IPS DF 19.7 (cell line): Measurements from ENCODE around the gene CDC6.
"Not testable (repeated sequence)": the region's sequence is repeated elsewhere in the genome, so short reads cannot be mapped to it uniquely, and the experiment has no call there.

Source experiments
- DNase-seq: peaks from one replicate; pipeline ENCODE4 v3.0.0-alpha.2; 2013; ENCODE audit warnings: low read depth, low spot score

Gene CDC6

DNA sequence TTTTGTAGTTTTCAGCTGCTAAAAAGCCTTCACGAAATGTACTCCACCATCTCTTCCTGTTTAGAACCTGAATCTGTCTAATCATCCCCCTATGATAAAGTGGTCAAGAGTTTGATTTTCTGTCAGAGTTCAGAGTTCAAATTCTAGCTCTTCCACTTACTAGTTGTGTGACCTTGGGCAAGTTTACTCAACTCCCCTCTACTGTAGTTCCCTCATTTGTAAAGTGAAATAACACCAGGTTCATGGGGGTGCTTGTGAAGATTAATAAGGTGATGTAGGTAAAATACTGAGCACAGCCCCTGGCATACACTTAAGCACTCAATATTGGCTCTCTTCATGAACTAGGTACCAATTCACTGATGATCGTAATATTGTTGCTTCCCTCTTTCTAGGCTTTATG lies 1.2 kb upstream of the CDC6 start:
- no peak for DNase-seq

DNA sequence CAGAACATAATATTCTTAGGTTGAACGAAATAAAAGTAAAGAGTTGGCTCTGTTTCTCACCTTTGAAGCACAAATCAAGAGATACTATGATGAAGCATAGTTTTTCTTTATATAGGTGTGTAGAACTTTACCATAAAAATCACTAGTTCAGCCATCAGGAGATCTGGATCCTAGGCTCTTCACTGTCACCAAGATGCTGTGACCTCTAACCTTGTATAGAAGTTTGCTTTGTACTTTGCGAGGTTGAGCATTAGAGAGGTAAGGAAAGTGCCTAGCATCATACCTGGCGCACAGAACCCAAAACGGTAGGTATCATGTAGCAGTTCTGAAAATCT lies 553 bp upstream of the CDC6 start:
- DNase-seq: no peak

DNA sequence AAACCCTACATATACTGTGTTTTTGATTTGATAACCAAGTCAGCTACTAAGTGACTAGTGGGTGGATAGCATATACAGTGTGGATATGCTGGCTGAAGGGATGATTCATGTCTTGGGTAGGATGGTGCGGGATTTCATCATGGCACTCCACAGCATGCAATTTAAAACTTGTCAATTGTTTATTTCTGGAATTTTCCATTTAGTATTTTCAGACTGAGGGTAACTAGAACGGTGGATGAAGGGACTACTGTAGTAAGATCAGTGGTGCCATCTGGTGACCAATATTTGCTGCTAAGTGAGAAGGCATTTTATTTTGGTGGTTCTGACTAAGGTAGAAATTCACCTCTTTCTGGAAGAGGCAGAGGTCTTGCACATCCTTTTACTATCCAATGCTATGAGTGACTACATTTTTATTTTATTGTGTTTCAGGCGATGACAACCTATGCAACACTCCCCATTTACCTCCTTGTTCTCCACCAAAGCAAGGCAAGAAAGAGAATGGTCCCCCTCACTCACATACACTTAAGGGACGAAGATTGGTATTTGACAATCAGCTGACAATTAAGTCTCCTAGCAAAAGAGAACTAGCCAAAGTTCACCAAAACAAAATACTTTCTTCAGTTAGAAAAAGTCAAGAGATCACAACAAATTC lies 3.1 kb downstream of the CDC6 start:
- no peak for DNase-seq

DNA sequence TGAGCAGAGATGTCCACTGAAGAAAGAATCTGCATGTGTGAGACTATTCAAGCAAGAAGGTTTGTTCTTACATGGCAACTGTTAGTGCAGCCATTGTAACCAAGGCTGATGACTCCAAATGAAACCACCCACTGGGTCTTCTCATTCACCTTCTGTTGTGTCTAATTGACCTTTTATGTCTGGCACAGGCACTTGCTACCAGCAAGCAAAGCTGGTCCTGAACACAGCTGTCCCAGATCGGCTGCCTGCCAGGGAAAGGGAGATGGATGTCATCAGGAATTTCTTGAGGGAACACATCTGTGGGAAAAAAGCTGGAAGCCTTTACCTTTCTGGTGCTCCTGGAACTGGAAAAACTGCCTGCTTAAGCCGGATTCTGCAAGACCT lies 3.6 kb downstream of the CDC6 start:
- DNase-seq: no peak

DNA sequence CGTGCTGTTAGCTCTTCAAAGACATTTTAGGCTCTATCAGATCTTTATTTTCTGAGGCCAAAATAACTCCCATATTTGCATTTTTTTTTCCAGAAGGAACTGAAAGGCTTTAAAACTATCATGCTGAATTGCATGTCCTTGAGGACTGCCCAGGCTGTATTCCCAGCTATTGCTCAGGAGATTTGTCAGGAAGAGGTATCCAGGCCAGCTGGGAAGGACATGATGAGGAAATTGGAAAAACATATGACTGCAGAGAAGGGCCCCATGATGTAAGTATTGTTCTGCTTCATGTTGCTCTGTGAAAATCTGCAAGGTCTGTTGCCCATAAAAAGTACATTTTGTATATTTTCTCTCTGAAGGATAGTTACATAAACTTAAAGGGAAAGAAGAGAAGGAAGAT lies 5.7 kb downstream of the CDC6 start:
- no peak for DNase-seq

DNA sequence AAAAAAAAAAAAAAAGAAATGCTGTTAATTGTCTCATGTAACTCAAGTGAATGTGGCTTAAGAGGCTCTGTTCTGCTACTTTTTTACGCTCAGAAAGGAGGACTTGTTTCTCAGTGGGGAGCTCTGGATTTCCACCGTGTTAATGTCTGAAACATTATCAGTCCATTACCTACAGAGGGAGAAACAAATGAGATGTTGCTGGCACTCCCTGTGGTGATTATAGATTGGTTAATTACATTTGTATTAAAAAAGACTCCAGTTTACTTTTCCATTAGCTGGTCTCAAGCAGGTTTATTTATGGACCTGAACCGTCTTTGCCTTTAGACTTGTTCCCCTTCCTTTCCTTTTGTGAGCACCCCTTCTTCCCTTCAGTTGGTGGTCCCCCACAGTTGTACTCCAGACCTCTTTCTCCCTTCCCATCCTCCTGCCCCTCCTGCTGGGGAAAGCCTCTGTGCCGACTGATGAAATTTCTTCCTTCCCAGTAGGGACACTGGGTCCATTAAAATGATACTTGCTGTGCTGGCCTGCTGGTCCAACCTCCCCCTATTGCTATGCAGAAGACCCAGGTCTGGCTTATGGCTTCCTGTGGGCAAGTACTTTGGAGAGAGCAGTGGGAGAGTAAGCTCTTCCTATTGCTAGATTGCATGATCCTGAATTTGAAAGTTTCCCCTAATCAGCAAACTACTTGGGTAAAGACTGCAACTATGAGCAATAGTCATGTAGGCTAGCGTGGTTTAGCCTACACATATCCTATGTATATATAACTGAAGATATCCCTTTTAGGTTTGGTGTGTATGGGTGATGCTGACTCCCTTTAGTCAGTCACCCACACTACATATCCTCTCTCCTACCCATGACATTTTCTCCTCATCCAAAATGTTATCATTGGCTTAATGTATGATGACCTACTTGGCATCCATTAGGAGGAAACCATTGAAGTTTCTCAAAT lies 8.1 kb downstream of the CDC6 start:
- no peak for DNase-seq

DNA sequence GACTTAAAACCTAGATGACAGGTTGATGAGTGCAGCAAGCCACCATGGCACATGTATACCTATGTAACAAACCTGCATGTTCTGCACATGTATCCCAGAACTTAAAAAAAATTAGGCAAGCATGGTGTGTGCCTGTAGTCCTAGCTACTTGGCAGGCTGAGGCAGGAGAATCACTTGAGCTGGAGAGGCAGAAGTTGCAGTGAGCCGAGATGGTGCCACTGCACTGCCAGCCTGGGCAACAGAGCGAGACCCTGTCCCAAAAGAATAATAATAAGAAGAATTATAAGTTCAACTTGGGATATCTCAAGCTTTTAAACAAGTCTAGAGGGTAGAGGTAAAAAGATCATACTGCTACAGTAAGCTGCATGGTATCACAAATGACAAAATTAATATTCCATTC lies 9.8 kb downstream of the CDC6 start:
- no peak for DNase-seq

DNA sequence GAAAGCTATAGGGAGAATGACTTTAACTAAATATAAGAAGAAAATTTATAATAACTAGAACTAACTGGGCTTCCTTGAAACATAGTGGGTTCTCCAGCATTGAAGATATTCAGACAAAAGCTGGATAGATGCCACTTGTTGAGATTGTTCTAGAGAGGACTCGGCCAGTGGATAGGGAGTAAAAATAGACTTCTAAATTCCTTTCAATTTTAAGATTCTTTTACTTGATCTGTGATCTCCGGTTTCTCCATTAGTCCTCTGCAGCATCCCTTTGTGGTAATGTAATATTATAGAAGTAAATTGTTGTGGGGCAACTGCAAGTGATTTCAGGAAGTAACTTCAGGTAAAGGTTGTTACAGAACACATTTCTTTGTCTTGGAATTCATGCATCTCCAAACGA lies 11.0 kb downstream of the CDC6 start:
- no peak for DNase-seq

DNA sequence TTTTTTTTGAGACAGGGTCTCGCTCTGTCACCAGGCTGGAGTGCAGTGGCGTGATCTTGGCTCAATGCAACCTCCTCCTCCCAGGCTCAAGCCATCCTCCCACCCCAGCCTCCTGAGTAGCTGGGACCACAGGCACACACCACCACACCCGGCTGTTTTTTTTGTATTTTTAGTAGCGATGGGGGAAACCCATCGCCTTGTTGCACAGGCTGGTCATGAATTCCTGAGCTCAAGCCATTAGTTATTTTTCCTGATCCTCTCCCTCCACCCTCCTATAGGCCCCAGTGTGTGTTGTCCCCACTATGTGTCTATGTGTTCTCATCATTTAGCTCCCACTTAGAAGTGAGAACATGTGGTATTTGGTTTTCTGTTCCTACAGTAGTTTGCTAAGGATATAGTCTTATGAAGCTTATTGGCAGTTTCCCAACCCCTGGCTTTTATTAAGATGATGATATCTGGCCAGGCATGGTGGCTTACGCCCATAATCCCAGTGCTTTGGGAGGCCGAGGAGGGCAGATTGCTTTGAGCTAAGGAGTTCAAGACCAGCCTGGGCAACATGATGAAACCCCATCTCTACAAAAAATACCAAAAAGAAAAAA lies 11.6 kb downstream of the CDC6 start:
- not testable (repeated sequence) for DNase-seq

DNA sequence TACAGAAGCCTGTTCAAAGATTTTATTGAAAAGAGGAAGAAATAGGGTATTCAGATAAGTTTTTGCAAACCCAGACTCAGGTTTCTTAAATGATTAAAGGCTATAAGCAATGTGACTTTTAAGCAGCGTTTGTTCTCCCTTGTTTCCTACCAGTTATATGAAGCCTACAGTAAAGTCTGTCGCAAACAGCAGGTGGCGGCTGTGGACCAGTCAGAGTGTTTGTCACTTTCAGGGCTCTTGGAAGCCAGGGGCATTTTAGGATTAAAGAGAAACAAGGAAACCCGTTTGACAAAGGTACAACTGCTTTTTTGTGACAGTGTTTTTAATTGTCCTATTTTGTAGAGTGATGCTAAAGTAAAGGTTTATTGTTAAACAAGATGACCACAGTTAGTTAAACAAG lies 13.6 kb downstream of the CDC6 start:
- no peak for DNase-seq

DNA sequence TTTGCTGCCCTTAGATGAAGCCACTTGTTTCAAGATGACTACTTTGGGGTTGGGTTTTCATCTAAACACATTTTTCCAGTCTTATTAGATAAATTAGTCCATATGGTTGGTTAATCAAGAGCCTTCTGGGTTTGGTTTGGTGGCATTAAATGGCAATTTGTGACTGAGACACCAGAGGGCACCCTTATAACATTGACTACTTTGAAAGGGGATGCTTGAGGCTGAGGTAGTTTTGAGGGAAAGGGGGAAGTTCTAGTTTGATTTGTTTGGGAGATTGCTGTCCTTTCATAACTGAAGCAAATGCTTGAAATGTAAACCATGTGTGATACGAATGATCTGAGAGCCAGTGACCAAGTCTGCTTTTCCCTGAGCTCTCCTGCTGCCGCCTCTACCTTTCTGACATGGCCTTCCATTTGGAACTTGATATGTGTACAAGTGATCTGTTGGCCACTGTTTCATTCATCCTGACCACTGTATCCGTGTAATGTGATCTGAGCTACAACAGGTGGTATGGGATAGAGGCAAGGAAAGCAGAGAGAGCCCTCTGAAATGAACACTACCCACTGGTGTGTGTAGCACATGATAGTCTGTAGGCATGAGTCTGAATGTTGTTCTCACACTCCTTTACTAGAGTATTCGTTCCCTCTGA lies 15.5 kb downstream of the CDC6 start:
- no peak for DNase-seq

DNA sequence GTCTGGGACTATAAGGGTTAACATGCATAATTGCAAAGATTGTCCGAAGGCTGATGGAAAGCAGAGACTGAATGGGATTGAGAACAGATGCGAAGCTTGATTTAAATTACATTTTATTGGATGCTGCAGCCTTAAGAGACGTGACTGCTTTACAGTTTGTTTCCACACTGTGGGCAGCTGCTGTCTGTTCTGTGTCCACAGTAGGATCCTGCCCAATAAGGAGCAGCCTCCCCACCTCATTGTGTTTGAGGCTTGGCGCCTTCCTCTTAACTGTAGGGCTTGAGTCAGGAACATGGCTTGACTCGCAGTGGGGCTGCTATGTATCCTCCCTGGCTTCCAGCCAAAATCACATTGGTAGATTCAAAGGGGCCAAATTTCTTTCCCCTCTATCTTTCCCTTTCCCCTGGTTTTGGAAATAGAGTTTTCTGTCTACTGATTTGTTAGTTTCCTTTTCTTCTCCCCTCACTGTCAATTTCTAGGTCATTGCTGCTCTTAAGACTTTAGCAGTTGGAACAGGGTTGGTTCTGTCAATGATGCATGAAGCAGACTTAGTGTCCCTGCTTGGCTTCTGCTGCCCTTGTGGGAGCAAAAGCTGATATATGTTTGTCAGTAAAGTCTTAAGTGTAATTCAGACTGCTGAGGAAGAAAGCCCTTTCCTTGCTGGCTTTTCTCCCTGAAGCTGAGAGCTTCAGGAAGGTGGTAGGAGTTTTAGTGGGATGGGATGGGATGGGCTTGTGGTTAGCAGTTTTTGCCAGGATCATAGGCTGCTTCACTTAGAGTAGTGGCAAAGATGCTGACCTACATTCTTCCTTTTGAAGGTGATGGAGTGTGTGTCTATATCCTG lies 16.3 kb downstream of the CDC6 start:
- no peak for DNase-seq

DNA sequence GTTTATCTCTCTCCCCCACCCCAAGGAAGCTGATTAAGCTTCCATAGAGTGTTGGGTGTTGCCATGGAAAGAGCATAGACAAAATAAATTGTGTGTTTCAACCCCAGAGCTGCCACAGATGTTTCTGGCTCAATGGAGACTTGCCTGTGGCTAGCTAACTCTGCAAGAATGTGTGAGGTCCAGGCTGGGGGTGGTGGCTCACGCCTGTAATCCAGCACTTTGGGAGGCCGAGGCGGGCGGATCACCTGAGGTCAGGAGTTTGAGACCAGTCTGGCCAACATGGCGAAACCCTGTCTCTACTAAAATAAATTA lies 16.8 kb downstream of the CDC6 start:
- not testable (repeated sequence) for DNase-seq

DNA sequence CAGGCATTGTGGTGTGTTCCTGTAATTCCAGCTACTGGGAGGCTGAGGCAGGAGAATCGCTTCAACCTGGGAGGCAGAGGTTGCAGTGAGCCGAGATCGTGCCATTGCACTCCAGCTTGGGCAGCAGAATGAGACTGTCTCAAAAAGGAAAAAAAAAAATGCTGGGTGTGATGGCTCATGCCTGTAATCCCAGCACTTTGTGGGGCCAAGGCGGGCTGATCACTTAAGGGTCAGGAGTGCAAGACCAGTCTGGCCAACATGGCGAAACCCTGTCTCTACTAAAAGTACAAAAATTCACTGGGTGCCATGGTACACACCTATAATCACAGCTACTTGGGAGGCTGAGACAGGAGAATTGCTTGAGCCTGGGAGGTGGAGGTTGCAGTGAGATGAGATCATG lies 17.2 kb downstream of the CDC6 start:
- not testable (repeated sequence) for DNase-seq

DNA sequence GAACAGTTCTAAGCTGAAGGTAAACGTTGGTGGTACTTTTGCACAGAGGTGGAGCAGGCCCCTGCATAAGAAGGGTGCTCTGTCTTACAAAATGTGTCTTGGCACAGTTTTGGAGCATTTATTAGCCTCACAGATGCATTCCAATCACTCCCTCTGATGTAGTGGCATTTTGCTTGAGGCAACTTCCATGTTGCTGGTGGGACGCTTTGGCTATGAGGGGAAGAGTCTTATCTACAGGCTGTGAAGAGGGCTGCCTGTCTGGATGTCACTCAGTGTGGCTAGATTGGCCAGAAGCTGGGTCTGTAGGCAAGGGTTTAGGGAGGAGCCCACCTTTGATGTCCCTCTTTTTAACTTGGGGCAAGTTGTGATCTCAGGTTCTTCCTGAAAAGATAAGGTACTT lies 18.7 kb downstream of the CDC6 start:
- no peak for DNase-seq

DNA sequence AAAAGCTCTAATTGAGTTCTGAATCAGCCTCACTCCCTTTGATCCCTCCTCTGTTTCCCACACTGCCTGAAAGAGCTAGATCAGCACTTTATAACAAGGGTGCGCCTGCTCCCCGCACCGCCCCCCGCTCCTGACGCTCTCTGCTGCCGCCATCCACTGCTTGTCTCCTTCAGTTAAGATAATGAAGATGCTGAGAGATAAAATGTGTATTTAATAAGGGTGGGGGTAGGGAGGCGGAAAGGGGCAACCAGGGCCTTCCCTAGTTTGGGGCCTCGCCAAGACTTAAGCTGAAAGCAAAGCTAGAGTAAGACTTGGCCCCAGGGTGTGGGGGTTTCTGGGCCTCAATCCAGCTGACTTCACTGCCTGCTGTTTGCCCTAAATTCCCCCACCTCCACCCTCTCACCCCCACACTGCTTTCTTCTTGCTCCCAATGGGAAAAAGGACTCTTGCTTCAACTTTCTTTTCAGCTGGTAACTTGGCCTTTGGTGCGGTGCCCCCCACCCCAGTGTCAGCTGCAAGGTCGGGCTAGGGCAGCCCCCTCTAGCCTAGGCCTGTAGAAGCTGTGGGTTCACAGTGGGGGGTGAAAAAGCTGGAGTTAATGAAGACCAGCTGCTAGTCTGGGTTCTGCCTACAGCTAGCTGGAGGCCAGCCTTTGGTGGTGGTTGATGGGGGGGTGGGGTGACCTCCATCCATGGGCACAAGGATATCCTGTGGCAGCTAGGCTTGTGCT lies 19.5 kb downstream of the CDC6 start:
- no peak for DNase-seq

DNA sequence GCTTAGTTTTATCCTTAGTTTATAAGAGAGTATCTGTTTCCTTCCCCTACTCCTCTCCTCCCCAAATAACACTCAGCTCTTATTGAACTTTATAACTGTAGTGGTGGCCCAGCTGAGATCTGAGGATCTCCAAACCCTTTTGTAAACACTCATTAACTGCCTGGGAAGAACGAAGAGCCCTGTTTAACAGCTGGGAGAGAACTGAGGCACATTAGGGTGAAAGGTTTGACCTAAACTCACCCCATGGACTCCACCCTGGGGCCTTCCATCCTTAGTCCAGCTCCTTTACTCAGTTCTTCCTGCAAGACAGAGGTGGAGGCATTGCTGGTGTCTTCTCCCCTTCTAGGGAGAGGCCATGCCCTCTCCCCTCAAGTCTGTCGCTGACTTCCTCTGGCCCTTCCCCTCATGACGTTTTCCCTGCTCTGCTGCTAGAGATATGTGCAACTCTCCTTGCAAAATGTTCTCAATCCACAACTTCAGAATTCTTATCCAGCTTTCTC lies 20.1 kb downstream of the CDC6 start:
- DNase-seq: no peak

DNA sequence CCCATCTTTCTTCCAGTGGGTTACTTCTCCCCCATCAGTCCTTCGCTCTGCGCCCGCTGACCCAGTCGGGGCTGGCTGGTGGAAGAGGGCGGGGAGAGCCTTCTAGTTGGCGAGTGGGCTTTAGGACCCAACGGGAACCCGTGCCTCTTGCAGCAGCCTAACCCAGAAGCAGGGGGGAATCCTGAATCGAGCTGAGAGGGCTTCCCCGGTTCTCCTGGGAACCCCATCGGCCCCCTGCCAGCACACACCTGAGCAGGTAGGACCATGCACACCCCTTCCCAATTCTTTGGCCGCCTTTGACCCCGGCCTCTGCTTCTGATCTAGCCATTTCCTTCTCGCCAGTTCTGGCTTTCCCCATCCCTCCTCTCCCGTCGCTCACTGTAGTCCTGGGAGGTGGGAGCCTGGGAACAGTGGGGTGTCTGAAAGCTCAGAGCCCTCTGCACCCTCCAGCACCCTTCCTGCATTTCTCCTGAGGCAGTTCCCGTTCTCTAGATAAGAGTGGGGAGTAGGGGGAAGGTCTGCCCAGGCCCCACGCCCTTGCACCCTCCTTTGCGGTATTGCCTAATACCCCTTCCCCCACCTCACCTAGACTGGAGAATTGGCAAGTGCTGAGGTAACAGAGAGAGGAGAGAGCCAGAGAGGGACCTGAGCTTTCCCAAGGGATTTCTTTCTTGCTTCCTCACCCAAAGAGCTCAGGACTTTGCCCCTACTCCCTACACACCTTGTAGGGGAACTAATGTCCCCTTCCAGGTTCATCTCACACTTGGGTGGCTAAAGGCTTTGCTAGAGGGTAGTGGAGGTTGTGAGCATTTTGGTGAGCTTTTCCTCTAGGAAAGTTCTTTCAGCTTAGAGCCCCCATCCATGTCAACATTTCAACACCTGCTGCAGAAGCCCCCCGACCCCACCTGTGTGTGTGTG lies 21.6 kb downstream of the CDC6 start, which contains the start of gene RARA:
TSS of gene RARA (plus strand) at position 150 of the 918 bp plus-strand sequence. CDS start 22,039 bp downstream, outside the sequence.
- no peak for DNase-seq

DNA sequence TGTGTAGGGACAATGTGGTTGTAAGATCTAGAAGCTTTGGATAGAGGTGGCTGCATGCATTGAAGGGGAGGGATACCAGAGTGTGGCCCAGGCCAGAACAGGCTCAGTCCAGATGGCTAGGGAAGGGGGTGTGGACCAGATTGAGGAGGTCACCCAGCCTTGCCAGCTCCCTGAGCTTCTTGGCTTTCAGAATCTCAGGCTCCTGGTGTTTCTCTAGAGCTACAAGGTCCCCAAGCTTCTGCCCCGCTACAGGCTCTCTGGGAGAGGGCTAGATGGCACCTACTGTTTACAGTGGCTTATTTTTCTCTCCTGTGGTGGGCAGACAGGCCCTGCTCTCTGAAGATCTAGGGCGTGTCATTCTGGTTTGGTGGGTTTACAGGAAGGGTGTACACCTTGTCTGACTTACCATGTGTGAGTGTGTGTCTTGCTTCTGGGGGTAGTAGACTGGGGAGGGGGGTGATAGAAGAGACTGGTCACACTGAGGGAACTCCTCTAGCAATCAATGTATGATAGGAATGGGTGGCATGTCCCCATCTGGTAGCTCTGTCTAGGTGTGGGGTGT lies 22.4 kb downstream of the CDC6 start:
- DNase-seq: no peak
